Natural killer cell (primary cell): ENCODE measurements around the gene GPR15LG. TPM values are rescaled to one million over a fixed set of nuclear protein-coding genes. Genes with fewer than 3 reads are reported as not detected.

Source experiments
- ATAC-seq, 3 donors: fragments of 150-1000 bp in 2 of 3; fragments of 200-7000 bp in 1 of 3; cut with Tn5 transposase; 1 replicate in 1 of 3; 2 replicates in 2 of 3; pipeline ENCODE4 v1.10.0; 2021; ENCODE audit warnings: mild to moderate bottlenecking in 2 of 3, moderate library complexity in 2 of 3
- DNase-seq, 2 donors: peaks; one replicate each; pipeline versions ENCODE4 v3.0.0 to v3.0.0-alpha.2; 2013 to 2021; ENCODE audit warnings: mixed read lengths in 1 of 2
- H3K27ac ChIP-seq: one replicate; pipeline ENCODE4 v1.5.1; 2013; ENCODE audit warnings: mild to moderate bottlenecking, low read length
- H3K27me3 ChIP-seq: one replicate; pipeline ENCODE4 v1.6.1; 2013; ENCODE audit warnings: low read length; ENCODE audit not compliant: control insufficient read depth, insufficient read depth
- H3K36me3 ChIP-seq: one replicate; pipeline ENCODE4 v1.6.1; 2013; ENCODE audit warnings: low read length; ENCODE audit not compliant: control insufficient read depth, insufficient read depth
- H3K4me1 ChIP-seq: one replicate; pipeline ENCODE4 v1.6.1; 2013; ENCODE audit warnings: low read length; ENCODE audit not compliant: control insufficient read depth, insufficient read depth
- H3K4me3 ChIP-seq: one replicate; pipeline ENCODE4 v1.5.1; 2013; ENCODE audit warnings: low read length
- H3K9me3 ChIP-seq: one replicate; pipeline ENCODE4 v1.6.1; 2013; ENCODE audit warnings: low read length; ENCODE audit not compliant: control insufficient read depth, insufficient read depth
- H3K27ac Mint-ChIP-seq, 2 donors: one replicate each; pipeline ENCODE4 v1.8.0; 2022; ENCODE audit warnings: mild to moderate bottlenecking in 2 of 2, mixed read lengths in 2 of 2, moderate library complexity in 1 of 2
- H3K27me3 Mint-ChIP-seq, 2 donors: one replicate each; pipeline ENCODE4 v1.8.0; 2022; ENCODE audit warnings: low read depth in 2 of 2, mixed read lengths in 2 of 2
- H3K36me3 Mint-ChIP-seq: one replicate; pipeline ENCODE4 v1.8.0; 2022; ENCODE audit warnings: mixed read lengths
- H3K4me1 Mint-ChIP-seq, 2 donors: one replicate each; pipeline ENCODE4 v1.8.0; 2022; ENCODE audit warnings: mixed read lengths in 2 of 2
- H3K4me3 Mint-ChIP-seq: one replicate; pipeline ENCODE4 v1.8.0; 2022; ENCODE audit warnings: mild to moderate bottlenecking, moderate library complexity, mixed read lengths
- H3K9me3 Mint-ChIP-seq, 2 donors: one replicate each; pipeline ENCODE4 v1.8.0; 2022; ENCODE audit warnings: mixed read lengths in 2 of 2
- WGBS: methylation state at CpG from one replicate; pipeline ENCODE4 v1.1.7; 2013; ENCODE audit warnings: missing lambda C conversion rate; ENCODE audit not compliant: insufficient coverage; 5-methylcytosine and 5-hydroxymethylcytosine counted together
- intact Hi-C: fragments of 100-400 bp; cut with micrococcal nuclease; formaldehyde crosslinking; loops from one replicate; pipeline ENCODE4 v1.14.2; 2022
- total RNA-seq, 4 donors: library from RNA; stranded (reverse); fragments of 120-200 nt in 1 of 4; gene quantifications; one replicate each; pipeline versions ENCODE4 v1.2.3 to v1.2.4, GENCODE V29; 2013 to 2022
- TF ChIP-seq, protein P1 (sequence below): fragments of 200-600 bp; IDR thresholded peaks from one replicate; pipeline ENCODE4 v1.8.0; 2022; ENCODE audit warnings: antibody characterized with exemption

Gene GPR15LG
- total RNA-seq, 3 donors from 2014 or later (not counting 1 experiment from before 2014, with no cell fraction given): not detected

DNA sequence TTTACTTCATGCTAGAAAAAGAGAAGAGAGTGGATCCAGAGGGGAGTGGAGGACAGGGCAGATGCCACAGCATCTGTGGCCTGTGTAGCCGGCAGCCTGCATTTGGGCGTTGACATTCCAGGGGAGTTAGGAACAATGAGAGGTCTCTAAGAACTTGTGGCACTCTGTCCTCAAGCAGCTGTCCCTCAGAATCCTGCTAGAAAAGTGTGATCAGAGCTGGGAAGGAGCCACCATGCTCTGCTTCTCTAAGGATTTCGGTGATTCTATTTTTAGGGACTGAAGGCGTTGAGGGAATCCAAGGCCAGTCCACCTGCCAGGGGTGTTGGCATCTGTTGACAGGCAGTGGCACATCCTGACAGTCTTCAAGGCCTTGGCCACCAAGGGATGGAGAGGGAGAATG, 44.1 kb downstream of the GPR15LG start:
- 94% methylated on average over 4 of the region's 4 CpGs for WGBS

DNA sequence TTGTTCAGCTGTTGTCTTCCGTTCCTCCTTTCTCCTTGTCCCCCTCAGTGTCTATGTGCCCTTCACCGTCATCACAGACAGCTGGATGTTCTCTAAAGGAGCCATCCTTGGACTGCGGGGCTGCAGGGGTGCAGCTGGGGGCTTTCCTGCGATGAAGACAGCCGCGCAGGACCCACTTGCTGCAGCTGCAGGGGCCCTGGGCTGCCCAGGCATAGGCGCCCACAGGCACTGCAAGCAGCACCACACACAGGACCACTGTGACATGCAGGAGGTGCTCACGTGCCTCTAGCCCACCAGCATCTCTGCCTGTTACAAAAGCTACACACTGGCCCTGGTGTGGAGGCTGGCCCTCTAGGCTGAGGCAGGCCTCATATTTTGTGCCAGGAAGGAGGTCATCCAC, 48.3 kb downstream of the GPR15LG start:
- H3K4me1 ChIP-seq: no peaks in the 10 kb centered on the region
- Mint-ChIP-seq H3K27ac (no peak overlapping the region), H3K9me3 (no peaks in the 10 kb centered on the region), H3K4me1 (no peaks in the 10 kb centered on the region), H3K27me3 (peaks cover 10 to 19% of the 10 kb centered on the region in 2 donors), H3K36me3 (no peaks in the 10 kb centered on the region), H3K4me3 (no peak overlapping the region)
- no peak overlapping the region for H3K27ac ChIP-seq
- intact Hi-C loops: no loop called here
- H3K36me3 ChIP-seq: no peaks in the 10 kb centered on the region
- no peak overlapping the region for H3K4me3 ChIP-seq
- H3K27me3 ChIP-seq: no peaks in the 10 kb centered on the region
- DNase-seq: no peak
- no peak for ATAC-seq
- no peaks in the 10 kb centered on the region for H3K9me3 ChIP-seq
- TF ChIP-seq, protein P1, sequence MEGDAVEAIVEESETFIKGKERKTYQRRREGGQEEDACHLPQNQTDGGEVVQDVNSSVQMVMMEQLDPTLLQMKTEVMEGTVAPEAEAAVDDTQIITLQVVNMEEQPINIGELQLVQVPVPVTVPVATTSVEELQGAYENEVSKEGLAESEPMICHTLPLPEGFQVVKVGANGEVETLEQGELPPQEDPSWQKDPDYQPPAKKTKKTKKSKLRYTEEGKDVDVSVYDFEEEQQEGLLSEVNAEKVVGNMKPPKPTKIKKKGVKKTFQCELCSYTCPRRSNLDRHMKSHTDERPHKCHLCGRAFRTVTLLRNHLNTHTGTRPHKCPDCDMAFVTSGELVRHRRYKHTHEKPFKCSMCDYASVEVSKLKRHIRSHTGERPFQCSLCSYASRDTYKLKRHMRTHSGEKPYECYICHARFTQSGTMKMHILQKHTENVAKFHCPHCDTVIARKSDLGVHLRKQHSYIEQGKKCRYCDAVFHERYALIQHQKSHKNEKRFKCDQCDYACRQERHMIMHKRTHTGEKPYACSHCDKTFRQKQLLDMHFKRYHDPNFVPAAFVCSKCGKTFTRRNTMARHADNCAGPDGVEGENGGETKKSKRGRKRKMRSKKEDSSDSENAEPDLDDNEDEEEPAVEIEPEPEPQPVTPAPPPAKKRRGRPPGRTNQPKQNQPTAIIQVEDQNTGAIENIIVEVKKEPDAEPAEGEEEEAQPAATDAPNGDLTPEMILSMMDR: no peak
- WGBS: 87% methylated on average over 8 of the region's 8 CpGs

More for the DNA sequence above, 44.1 kb downstream of the GPR15LG start:
- Mint-ChIP-seq H3K36me3 (no peaks in the 10 kb centered on the region), H3K9me3 (no peaks in the 10 kb centered on the region), H3K27ac (no peak overlapping the region), H3K4me3 (no peak overlapping the region), H3K4me1 (peaks cover 0 to 7% of the 10 kb centered on the region in 2 donors), H3K27me3 (peaks cover 0 to 10% of the 10 kb centered on the region in 2 donors)
- H3K27ac ChIP-seq: no peak overlapping the region
- intact Hi-C loops: no loop called here
- H3K4me3 ChIP-seq: no peak overlapping the region
- no peaks in the 10 kb centered on the region for H3K9me3 ChIP-seq
- H3K27me3 ChIP-seq: no peaks in the 10 kb centered on the region
- H3K36me3 ChIP-seq: no peaks in the 10 kb centered on the region
- TF ChIP-seq, protein P1: no peak
- H3K4me1 ChIP-seq: no peaks in the 10 kb centered on the region
- no peak for ATAC-seq
- no peak for DNase-seq

DNA sequence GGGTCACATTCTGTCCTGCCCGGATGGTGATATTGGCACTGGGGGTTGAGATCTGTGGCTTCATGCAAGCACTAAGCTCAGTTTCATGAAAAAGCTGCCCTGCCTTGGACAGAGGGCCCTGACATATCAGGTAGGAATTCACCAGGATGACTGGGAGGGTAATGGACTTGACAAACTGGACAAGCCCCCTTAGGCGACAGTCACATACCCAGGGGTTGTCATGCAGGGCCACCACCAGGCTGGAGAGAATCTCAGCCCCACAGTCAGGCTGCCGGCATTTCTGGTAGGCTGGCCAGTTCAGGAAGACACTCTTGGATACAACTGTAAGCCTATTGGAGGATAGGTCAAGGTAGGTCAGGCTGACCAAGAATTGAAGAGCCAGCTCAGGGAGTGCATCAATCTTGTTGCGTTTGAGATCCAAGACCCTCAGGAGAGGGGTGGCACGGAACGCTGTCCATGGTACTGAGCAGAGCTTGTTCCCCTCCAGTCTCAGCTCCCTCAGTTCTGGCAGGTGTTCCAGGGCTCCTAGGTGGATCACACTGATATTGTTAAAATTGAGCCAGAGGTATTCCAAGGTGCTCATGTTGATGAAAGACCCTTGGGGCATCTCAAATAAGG, 50.9 kb downstream of the GPR15LG start:
- 45% methylated on average over 6 of the region's 6 CpGs for WGBS
- no peaks in the 10 kb centered on the region for H3K4me1 Mint-ChIP-seq
- intact Hi-C loops: no loop called here
- DNase-seq: no peak
- Histone ChIP-seq H3K9me3 (no peaks in the 10 kb centered on the region), H3K4me1 (no peaks in the 10 kb centered on the region), H3K4me3 (no peak overlapping the region), H3K27ac (no peak overlapping the region), H3K27me3 (no peaks in the 10 kb centered on the region), H3K36me3 (no peaks in the 10 kb centered on the region)
- no peak overlapping the region for H3K27ac Mint-ChIP-seq
- no peak for ATAC-seq
- H3K27me3 Mint-ChIP-seq: peaks cover 11 to 42% of the 10 kb centered on the region in 2 donors
- H3K4me3 Mint-ChIP-seq: no peak overlapping the region
- TF ChIP-seq, protein P1: no peak
- H3K36me3 Mint-ChIP-seq: no peaks in the 10 kb centered on the region
- H3K9me3 Mint-ChIP-seq: no peaks in the 10 kb centered on the region
